Keratinocyte (primary cell): ENCODE data around the gene SSTR3. TPM values are rescaled to one million over a fixed set of nuclear protein-coding genes. Genes with fewer than 3 reads are reported as not detected.

ENCODE experiments used
- DNase-seq: peaks from one replicate; pipeline ENCODE4 v3.0.0-alpha.2; 2011; ENCODE audit warnings: low read depth, missing footprints, low spot score
- FAIRE-seq: peaks from 2 replicates; lab custom pipeline; 2011; peaks lifted over from hg19 to GRCh38; lab: Jason Lieb, UNC
- H2AFZ ChIP-seq: 2 replicates; pipeline ENCODE4 v1.6.0; 2012; ENCODE audit warnings: low read length, control low read depth, inconsistent platforms; ENCODE audit not compliant: control insufficient read depth
- H3K27ac ChIP-seq: 2 replicates; pipeline ENCODE4 v1.5.1; 2011; ENCODE audit warnings: low read length; ENCODE audit not compliant: control insufficient read depth, insufficient read depth
- H3K27me3 ChIP-seq: 3 replicates; pipeline ENCODE4 v1.6.0; 2011; ENCODE audit warnings: low read length; ENCODE audit not compliant: control insufficient read depth, insufficient read depth; ENCODE audit errors: extremely low read depth
- H3K36me3 ChIP-seq, 2 experiments: 2 replicates in 1 of 2; 3 replicates in 1 of 2; pipeline ENCODE4 v1.5.1; 2011; ENCODE audit warnings: low read length in 2 of 2, mild to moderate bottlenecking in 1 of 2; ENCODE audit not compliant: control insufficient read depth in 2 of 2, insufficient read depth in 2 of 2; ENCODE audit errors: extremely low read depth in 1 of 2
- H3K4me1 ChIP-seq: 3 replicates; pipeline ENCODE4 v1.5.1; 2011; ENCODE audit warnings: low read length; ENCODE audit not compliant: control insufficient read depth, insufficient read depth; ENCODE audit errors: extremely low read depth
- H3K4me2 ChIP-seq: 3 replicates; pipeline ENCODE4 v1.6.0; 2011; ENCODE audit warnings: low read depth, low read length; ENCODE audit not compliant: control insufficient read depth, insufficient read depth; ENCODE audit errors: extremely low read depth
- H3K4me3 ChIP-seq, 3 experiments: fragments of 200-600 bp in 1 of 3; sonication (generic) in 1 of 3; 2 replicates in 2 of 3; 3 replicates in 1 of 3; pipeline ENCODE4 v1.5.1; 2011 to 2016; ENCODE audit warnings: low read length in 3 of 3, mild to moderate bottlenecking in 3 of 3, control low read depth in 2 of 3, inconsistent platforms in 1 of 3, low read depth in 1 of 3, mixed read lengths in 1 of 3, mixed run types in 1 of 3, moderate library complexity in 1 of 3; ENCODE audit not compliant: control insufficient read depth in 2 of 3, insufficient read depth in 2 of 3; ENCODE audit errors: extremely low read depth in 1 of 3
- H3K79me2 ChIP-seq: 2 replicates; pipeline ENCODE4 v1.6.0; 2012; ENCODE audit warnings: low read length; ENCODE audit not compliant: control insufficient read depth, insufficient read depth
- H3K9ac ChIP-seq: 3 replicates; pipeline ENCODE4 v1.6.0; 2011; ENCODE audit warnings: low read length; ENCODE audit not compliant: control insufficient read depth, insufficient read depth; ENCODE audit errors: extremely low read depth
- H3K9me1 ChIP-seq: 3 replicates; pipeline ENCODE4 v1.6.0; 2011; ENCODE audit warnings: low read length; ENCODE audit not compliant: control insufficient read depth, insufficient read depth; ENCODE audit errors: extremely low read depth
- H3K9me3 ChIP-seq: 2 replicates; pipeline ENCODE4 v1.5.1; 2012; ENCODE audit warnings: low read depth, low read length; ENCODE audit not compliant: control insufficient read depth
- H4K20me1 ChIP-seq: 3 replicates; pipeline ENCODE4 v1.6.0; 2011; ENCODE audit warnings: low read length; ENCODE audit not compliant: control insufficient read depth, insufficient read depth; ENCODE audit errors: extremely low read depth
- CTCF ChIP-seq, 3 experiments: IDR thresholded peaks in 1 of 3; conservative IDR thresholded peaks in 1 of 3; optimal IDR thresholded peaks in 1 of 3; 2 replicates in 2 of 3; 3 replicates in 1 of 3; pipeline versions ENCODE3 to v1.5.1; 2011; ENCODE audit warnings: low read length in 3 of 3, mild to moderate bottlenecking in 3 of 3, moderate library complexity in 2 of 3, control low read depth in 1 of 3, inconsistent platforms in 1 of 3; ENCODE audit not compliant: insufficient read depth in 2 of 3; ENCODE audit errors: extremely low read depth in 1 of 3
- EZH2 ChIP-seq: IDR thresholded peaks from one replicate; pipeline ENCODE4 v1.6.1; 2012; ENCODE audit warnings: inconsistent platforms, mild to moderate bottlenecking, low read length, moderate library complexity
- dilution Hi-C: fragments of 300-500 bp; cut with MboI; formaldehyde crosslinking; loops from one replicate; pipeline ENCODE4 v1.7.0; 2020; ENCODE audit warnings: low sequenced_read_pairs; ENCODE audit not compliant: extremely low pct_ligation_motif_present
- polyA plus RNA-seq, 5 experiments: library from polyadenylated mRNA; depleted of rRNA in 3 of 5; stranded (reverse) in 3 of 5; stranded (forward) in 1 of 5; unstranded in 1 of 5; fragments of >200 nt; gene quantifications; 1 replicate in 1 of 5; 2 replicates in 3 of 5; 3 replicates in 1 of 5; pipeline versions ENCODE4 v1.2.1 to v1.2.3, GENCODE V29; 2011 to 2012; ENCODE audit warnings: missing spikeins in 2 of 5, low read depth in 1 of 5, low replicate concordance in 1 of 5

Gene SSTR3
- polyA plus RNA-seq, 1 donor (not counting 4 experiments of a cell fraction or from before 2014, with no cell fraction given): not detected

GRCh38 chr22:37260155-37260795, 48.0 kb upstream of the SSTR3 start:
- Histone ChIP-seq H3K9me3 (peaks cover 9% of the 10 kb centered on the region), H3K27ac (no peak overlapping the region), H4K20me1 (no peaks in the 10 kb centered on the region), H3K79me2 (no peaks in the 10 kb centered on the region), H3K27me3 (peaks cover 12% of the 10 kb centered on the region), H3K36me3 (no peaks in the 10 kb centered on the region), H3K9ac (no peak overlapping the region), H3K4me3 (no peak overlapping the region), H2AFZ (no peak overlapping the region), H3K9me1 (no peaks in the 10 kb centered on the region), H3K4me1 (peaks cover 35% of the 10 kb centered on the region), H3K4me2 (peak overlapping the region; percentile 63)
- FAIRE-seq: no peak
- dilution Hi-C loops: no loop called here
- no peak for DNase-seq
- TF ChIP-seq EZH2: no peak
- TF ChIP-seq CTCF (optimal IDR thresholded peaks at IDR 0.05 in 1 of 3, IDR thresholded peaks at IDR 0.05 in 1 of 3, conservative IDR thresholded peaks at IDR 0.05 in 1 of 3; ENCODE audit: extremely low read depth in 1 of 3, insufficient read depth in 2 of 3, low read length in 3 of 3): no peak

GRCh38 chr22:37259540-37260029, 47.3 kb upstream of the SSTR3 start:
- no peaks in the 10 kb centered on the region for H3K79me2 ChIP-seq
- H3K36me3 ChIP-seq: no peaks in the 10 kb centered on the region
- H3K9me1 ChIP-seq: no peaks in the 10 kb centered on the region
- DNase-seq (no peak), FAIRE-seq (peak; percentile 87)
- dilution Hi-C loops: no loop called here
- H3K4me1 ChIP-seq: peaks cover 39% of the 10 kb centered on the region
- peak overlapping the region; percentile 11 for H3K9ac ChIP-seq
- H4K20me1 ChIP-seq: no peaks in the 10 kb centered on the region
- TF ChIP-seq EZH2 (no peak), CTCF (optimal IDR thresholded peaks at IDR 0.05 in 1 of 3, IDR thresholded peaks at IDR 0.05 in 1 of 3, conservative IDR thresholded peaks at IDR 0.05 in 1 of 3; ENCODE audit: extremely low read depth in 1 of 3, insufficient read depth in 2 of 3, low read length in 3 of 3) (peak; percentile 78 to 83 (median 80))
- peaks cover 10% of the 10 kb centered on the region for H3K27me3 ChIP-seq
- peak overlapping the region; percentile 75 for H3K4me2 ChIP-seq
- no peak overlapping the region for H3K27ac ChIP-seq
- peaks cover 7% of the 10 kb centered on the region for H3K9me3 ChIP-seq
- H3K4me3 ChIP-seq: peak overlapping the region in 1 of 3 experiments; percentile 19
- peak overlapping the region; percentile 81 for H2AFZ ChIP-seq
